M059J (cell line): ENCODE data around the gene PCDHB5. TPM values are rescaled to one million over a fixed set of nuclear protein-coding genes. Genes with fewer than 3 reads are reported as not detected.
A peak's percentile ranks its signal among the peaks of the same experiment; 100 is the strongest.
"Not testable (repeated sequence)": the region's sequence is repeated elsewhere in the genome, so short reads cannot be mapped to it uniquely, and the experiment has no call there.

Experiments
- DNase-seq: peaks from one replicate; pipeline ENCODE4 v3.0.0-alpha.2; 2012; ENCODE audit warnings: low read depth
- total RNA-seq: library from RNA; depleted of rRNA; stranded (reverse); fragments of >200 nt; shearing (Covaris generic); gene quantifications from 2 replicates; pipeline ENCODE4 v1.2.3, GENCODE V29; 2014; rRNA removed

Gene PCDHB5
- total RNA-seq, 1 experiment from 2014 or later = not detected

DNA sequence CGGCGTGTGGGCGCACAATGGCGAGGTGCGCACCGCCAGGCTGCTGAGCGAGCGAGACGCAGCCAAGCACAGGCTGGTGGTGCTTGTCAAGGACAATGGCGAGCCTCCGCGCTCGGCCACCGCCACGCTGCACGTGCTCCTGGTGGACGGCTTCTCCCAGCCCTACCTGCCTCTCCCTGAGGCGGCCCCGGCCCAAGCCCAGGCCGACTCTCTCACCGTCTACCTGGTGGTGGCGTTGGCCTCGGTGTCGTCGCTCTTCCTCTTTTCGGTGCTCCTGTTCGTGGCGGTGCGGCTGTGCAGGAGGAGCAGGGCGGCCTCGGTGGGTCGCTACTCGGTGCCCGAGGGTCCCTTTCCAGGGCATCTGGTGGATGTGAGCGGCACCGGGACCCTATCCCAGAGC lies 17.1 kb downstream of the PCDHB5 start:
- not testable (repeated sequence) for DNase-seq

DNA sequence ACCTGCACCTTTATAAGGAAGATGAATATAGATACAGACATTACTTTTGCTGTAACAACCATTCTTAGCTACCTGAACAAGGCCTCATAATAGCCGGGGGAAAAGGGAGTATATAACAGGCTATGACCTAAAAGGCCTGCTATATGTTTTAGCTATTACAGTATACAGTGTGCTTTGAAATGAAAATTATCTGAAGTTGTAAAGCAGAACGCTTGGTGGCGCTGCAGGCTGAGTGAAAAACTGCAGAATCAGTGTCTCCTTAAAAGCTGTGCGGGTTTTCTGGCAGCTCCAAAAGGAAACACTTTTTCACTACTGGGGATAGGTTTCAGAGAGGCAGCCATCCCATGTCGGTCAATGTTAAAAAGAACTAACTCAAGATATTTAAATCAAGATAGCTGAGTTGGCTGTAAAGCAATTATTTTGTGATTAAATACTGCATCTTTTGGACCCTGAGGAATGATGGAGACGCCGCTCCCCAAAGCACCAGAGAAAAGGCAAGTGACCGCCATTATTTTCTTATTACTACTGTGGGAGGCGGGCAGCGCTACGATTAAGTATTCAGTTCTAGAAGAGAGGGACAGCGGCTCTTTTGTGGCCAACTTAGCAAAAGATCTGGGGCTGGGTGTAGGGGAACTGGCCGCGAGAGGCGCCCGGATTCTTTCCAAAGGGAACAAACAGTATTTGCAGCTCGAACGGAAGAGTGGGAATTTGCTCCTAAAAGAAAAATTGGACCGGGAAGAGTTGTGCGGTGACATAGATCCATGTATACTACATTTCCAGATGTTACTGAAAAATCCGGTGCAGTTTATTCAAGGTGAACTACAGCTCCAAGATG lies 20.8 kb downstream of the PCDHB5 start:
- DNase-seq = peak; percentile 61

DNA sequence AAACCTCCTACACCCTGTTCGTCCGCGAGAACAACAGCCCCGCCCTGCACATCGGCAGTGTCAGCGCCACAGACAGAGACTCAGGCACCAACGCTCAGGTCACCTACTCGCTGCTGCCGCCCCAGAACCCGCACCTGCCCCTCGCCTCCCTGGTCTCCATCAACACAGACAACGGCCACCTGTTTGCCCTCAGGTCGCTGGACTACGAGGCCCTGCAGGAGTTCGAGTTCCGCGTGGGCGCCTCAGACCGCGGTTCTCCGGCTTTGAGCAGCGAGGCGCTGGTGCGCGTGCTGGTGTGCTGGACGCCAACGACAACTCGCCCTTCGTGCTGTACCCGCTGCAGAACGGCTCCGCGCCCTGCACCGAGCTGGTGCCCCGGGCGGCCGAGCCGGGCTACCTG lies 22.4 kb downstream of the PCDHB5 start:
- DNase-seq = not testable (repeated sequence)

DNA sequence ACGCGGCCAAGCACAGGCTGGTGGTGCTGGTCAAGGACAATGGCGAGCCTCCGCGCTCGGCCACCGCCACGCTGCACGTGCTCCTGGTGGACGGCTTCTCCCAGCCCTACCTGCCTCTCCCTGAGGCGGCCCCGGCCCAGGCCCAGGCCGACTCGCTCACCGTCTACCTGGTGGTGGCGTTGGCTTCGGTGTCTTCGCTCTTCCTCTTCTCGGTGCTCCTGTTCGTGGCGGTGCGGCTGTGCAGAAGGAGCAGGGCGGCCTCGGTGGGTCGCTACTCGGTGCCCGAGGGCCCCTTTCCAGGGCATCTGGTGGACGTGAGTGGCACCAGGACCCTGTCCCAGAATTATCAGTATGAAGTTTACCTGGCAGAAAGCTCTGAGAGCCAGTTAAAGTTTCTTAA lies 22.9 kb downstream of the PCDHB5 start:
- not testable (repeated sequence) for DNase-seq

DNA sequence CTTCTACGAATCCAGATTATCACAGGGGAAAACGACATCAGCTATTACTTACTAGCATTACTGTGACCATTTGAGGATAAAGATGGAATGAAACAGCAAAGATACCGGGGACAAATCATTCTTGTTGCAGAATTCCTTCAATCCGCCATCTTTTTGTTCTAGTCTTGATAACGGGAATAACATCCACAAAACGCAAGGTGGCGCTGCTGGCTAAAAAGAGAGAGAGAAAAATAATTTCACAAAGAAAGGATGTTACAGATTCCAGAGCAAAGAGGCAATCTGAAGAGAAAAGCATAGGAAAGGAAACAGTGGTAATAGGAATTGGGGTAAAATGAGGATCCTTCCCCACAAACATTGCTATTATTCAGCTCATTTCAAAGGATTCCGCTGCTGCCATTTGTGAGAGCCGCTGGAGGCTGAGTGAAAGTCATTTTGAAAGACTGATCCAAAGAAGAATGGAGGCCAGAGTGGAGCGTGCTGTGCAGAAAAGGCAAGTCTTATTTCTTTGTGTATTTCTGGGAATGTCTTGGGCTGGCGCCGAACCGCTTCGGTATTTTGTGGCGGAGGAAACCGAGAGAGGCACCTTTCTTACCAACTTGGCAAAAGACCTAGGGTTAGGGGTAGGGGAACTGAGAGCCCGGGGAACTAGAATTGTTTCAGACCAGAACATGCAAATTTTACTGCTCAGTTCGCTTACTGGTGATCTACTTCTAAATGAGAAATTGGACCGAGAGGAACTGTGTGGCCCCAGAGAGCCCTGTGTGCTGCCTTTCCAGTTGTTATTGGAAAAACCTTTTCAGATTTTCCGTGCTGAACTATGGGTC lies 37.6 kb downstream of the PCDHB5 start, which contains the start of gene PCDHB7:
Gene PCDHB7 (plus strand): TSS at position 264 of the 824 bp plus-strand sequence. CDS start 192 bp downstream, at position 456.
- peak; percentile 68 for DNase-seq

DNA sequence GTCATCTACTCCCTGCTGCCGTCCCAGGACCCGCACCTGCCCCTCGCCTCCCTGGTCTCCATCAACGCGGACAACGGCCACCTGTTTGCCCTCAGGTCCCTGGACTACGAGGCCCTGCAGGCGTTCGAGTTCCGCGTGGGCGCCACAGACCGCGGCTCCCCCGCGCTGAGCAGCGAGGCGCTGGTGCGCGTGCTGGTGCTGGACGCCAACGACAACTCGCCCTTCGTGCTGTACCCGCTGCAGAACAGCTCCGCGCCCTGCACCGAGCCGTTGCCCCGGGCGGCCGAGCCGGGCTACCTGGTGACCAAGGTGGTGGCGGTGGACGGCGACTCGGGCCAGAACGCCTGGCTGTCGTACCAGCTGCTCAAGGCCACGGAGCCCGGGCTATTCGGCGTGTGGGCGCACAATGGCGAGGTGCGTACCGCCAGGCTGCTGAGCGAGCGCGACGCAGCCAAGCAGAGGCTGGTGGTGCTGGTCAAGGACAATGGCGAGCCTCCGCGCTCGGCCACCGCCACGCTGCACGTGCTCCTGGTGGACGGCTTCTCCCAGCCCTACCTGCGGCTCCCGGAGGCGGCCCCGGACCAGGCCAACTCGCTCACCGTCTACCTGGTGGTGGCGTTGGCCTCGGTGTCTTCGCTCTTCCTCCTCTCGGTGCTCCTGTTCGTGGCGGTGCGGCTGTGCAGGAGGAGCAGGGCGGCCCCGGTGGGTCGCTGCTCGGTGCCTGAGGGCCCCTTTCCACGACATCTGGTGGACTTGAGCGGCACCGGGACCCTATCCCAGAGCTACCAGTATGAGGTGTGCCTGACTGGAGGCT lies 39.5 kb downstream of the PCDHB5 start:
- DNase-seq = not testable (repeated sequence)

DNA sequence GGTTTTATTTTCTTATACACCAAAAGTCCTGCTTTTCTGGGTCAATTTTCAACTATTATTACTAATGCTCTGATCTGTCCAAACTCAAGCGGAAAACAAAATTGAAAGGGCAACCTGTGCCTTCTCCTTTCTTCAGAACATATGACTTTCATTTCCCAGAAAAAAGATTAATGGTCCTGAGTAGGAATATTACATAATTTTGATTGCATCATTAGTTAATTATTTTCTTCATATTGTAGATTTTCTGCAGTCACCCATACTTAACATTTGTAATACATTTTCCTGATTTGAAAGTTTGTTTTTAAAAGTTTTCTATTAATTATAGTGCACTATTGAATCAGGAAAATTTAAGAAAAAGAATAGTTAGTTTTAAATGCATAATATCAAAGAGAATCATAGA lies 40.9 kb downstream of the PCDHB5 start:
- DNase-seq = no peak

DNA sequence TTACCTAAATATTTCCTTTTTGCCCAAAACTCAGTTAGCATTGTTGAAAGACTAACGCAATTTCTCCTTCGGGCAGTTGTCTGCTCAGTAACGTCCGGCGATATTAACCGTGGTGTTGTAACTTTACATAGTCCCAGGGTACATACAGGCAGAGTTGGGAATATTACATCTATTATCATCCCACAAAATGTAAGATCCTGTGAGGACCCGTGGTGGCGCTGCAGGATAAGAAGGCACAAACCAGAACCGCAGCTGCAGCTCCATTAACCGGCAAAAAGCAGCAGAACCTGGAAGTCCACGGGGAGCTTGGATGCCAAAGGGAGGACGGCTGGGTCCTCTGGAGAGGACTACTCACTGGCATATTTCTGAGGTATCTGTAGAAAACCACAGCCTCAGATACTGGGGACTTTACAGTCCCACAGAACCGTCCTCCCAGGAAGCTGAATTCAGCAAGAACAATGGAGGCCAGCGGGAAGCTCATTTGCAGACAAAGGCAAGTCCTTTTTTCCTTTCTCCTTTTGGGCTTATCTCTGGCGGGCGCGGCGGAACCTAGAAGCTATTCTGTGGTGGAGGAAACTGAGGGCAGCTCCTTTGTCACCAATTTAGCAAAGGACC lies 42.7 kb downstream of the PCDHB5 start, which contains the start of gene PCDHB8:
Gene PCDHB8 (plus strand): TSS at position 214 of the 615 bp plus-strand sequence. CDS start 245 bp downstream, at position 459.
- DNase-seq = not testable (repeated sequence)

DNA sequence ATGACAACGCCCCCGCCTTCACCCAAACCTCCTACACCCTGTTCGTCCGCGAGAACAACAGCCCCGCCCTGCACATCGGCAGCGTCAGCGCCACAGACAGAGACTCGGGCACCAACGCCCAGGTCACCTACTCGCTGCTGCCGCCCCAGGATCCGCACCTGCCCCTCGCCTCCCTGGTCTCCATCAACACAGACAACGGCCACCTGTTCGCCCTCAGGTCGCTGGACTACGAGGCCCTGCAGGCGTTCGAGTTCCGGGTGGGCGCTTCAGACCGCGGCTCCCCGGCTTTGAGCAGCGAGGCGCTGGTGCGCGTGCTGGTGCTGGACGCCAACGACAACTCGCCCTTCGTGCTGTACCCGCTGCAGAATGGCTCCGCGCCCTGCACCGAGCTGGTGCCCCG lies 44.4 kb downstream of the PCDHB5 start:
- not testable (repeated sequence) for DNase-seq

DNA sequence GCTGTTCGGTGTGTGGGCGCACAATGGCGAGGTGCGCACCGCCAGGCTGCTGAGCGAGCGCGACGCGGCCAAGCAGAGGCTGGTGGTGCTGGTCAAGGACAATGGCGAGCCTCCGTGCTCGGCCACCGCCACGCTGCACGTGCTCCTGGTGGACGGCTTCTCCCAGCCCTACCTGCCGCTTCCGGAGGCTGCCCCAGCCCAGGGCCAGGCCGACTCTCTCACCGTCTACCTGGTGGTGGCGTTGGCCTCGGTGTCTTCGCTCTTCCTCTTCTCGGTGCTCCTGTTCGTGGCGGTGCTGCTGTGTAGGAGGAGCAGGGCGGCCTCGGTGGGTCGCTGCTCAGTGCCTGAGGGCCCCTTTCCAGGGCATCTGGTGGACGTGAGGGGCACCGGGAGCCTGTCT lies 44.9 kb downstream of the PCDHB5 start:
- not testable (repeated sequence) for DNase-seq

DNA sequence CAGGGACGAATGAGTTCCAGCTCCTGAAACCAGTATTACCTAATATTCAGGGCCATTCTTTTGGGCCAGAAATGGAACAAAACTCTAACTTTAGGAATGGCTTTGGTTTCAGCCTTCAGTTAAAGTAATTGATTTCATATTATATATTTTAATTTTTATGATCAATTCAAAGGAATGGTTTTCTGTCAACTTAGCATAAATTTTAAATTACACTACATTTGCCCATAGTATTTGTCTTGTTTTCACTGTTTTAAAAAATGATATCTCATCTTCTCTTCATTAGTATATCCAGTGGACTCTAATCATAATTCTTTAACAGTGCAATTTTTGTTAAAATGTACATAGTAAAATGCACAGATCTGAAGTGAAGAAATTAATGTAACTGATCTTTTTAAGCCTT lies 45.3 kb downstream of the PCDHB5 start:
- no peak for DNase-seq

DNA sequence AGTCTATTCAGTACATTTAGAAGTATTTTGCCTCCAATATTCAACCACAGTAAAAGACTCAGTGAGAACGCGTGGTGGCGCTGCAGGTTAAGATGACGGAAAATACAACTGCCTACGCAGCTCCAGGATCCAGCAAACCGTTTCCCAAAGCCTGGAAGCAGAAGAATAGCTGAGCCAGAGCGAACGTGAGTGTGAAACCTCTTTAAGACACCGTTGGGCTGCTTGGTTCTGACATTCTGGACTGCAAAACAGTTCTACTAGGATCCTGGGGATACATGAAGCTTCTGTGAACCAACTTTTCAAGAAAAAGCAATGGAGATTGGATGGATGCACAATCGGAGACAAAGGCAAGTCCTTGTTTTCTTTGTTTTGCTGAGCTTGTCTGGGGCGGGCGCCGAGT lies 47.2 kb downstream of the PCDHB5 start, which contains the start of gene PCDHB16:
Gene PCDHB16 (plus strand): TSS at position 140 of the 400 bp plus-strand sequence. CDS start 173 bp downstream, at position 313.
- DNase-seq = peak; percentile 71

DNA sequence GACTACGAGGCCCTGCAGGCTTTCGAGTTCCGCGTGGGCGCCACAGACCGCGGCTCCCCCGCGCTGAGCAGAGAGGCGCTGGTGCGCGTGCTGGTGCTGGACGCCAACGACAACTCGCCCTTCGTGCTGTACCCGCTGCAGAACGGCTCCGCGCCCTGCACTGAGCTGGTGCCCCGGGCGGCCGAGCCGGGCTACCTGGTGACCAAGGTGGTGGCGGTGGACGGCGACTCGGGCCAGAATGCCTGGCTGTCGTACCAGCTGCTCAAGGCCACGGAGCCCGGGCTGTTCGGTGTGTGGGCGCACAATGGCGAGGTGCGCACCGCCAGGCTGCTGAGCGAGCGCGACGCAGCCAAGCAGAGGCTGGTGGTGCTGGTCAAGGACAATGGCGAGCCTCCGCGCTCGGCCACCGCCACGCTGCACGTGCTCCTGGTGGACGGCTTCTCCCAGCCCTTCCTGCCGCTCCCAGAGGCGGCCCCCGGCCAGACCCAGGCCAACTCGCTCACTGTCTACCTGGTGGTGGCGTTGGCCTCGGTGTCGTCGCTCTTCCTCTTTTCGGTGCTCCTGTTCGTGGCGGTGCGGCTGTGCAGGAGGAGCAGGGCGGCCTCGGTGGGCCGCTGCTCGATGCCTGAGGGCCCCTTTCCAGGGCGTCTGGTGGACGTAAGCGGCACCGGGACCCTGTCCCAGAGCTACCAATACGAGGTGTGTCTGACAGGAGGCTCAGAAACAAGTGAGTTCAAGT lies 49.3 kb downstream of the PCDHB5 start:
- not testable (repeated sequence) for DNase-seq

DNA sequence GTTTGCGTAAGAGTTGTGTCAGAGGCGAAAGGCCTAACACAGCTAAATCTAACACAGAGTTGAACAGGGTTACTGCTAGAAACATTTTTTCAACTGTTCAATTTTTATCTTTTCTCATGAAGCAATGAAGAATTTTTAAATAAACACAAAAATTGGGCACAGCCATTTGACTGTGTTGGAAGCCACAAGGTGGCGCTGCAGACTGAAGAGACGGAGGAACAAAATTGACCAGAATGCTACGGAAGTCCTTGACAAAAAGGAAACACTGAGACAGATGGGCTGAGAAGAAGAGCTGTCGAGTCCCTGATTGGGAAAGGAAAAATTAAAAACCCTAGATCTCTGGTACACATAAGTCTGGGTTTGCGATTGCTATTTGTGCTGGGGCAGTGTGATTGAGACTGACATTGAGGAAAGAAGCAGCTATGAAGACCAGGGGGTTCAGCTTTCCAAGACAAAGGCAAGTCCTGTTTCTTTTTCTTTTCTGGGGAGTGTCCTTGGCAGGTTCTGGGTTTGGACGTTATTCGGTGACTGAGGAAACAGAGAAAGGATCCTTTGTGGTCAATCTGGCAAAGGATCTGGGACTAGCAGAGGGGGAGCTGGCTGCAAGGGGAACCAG lies 52.0 kb downstream of the PCDHB5 start, which contains the start of gene PCDHB9:
Gene PCDHB9 (plus strand): TSS at position 265 of the 616 bp plus-strand sequence. CDS start 158 bp downstream, at position 423.
- peak; percentile 56 for DNase-seq

Other genes starting within 250 kb of the PCDHB5 start
- 0.25 and 0.34 TPM in 2 replicates for gene PCDHAC1, start 208.9 kb upstream of the PCDHB5 start, total RNA-seq
- 0.17 TPM in 1 of 2 replicates, not detected in the other for gene PCDHAC2, start 168.7 kb upstream of the PCDHB5 start, total RNA-seq
- not detected in 2 replicates for gene PCDHB1, start 83.8 kb upstream of the PCDHB5 start, total RNA-seq
- 0.32 and 2.1 TPM in 2 replicates for gene PCDHB2, start 40.6 kb upstream of the PCDHB5 start, total RNA-seq
- gene PCDHB3, start 34.7 kb upstream of the PCDHB5 start, total RNA-seq = 3.9 and 8.0 TPM in 2 replicates
- 0.07 TPM in 1 of 2 replicates, not detected in the other for gene PCDHB4, start 13.4 kb upstream of the PCDHB5 start, total RNA-seq
- gene PCDHB6, start 14.9 kb downstream of the PCDHB5 start, total RNA-seq = 0.49 and 0.62 TPM in 2 replicates
- gene PCDHB7, start 37.4 kb downstream of the PCDHB5 start, total RNA-seq = 1.7 and 2.1 TPM in 2 replicates
- gene PCDHB8, start 42.6 kb downstream of the PCDHB5 start, total RNA-seq = 0.98 and 3.8 TPM in 2 replicates
- gene PCDHB16, start 47.2 kb downstream of the PCDHB5 start, total RNA-seq = 3.0 and 8.6 TPM in 2 replicates
- gene PCDHB9, start 52.0 kb downstream of the PCDHB5 start, total RNA-seq = 1.6 and 9.3 TPM in 2 replicates
- gene PCDHB10, start 57.1 kb downstream of the PCDHB5 start, total RNA-seq = 0.49 and 1.3 TPM in 2 replicates
- gene PCDHB11, start 64.4 kb downstream of the PCDHB5 start, total RNA-seq = 0.25 and 0.49 TPM in 2 replicates
- gene PCDHB12, start 73.5 kb downstream of the PCDHB5 start, total RNA-seq = 1.7 and 2.6 TPM in 2 replicates
- 0.39 and 0.42 TPM in 2 replicates for gene PCDHB13, start 78.7 kb downstream of the PCDHB5 start, total RNA-seq
- gene PCDHB14, start 88.1 kb downstream of the PCDHB5 start, total RNA-seq = 0.44 and 1.9 TPM in 2 replicates
- gene PCDHB15, start 110.2 kb downstream of the PCDHB5 start, total RNA-seq = 0.17 TPM in 1 of 2 replicates, not detected in the other
- gene SLC25A2, start 168.8 kb downstream of the PCDHB5 start, total RNA-seq = 0.05 TPM in 1 of 2 replicates, not detected in the other
- 52.8 and 84.2 TPM in 2 replicates for gene TAF7, start 185.6 kb downstream of the PCDHB5 start, total RNA-seq
- gene PCDHGA1, start 195.3 kb downstream of the PCDHB5 start, total RNA-seq = 0.71 and 0.89 TPM in 2 replicates
- gene PCDHGA2, start 203.6 kb downstream of the PCDHB5 start, total RNA-seq = 0.22 and 0.32 TPM in 2 replicates
- 0.49 TPM in 1 of 2 replicates, not detected in the other for gene PCDHGA3, start 208.6 kb downstream of the PCDHB5 start, total RNA-seq
- 3.3 and 4.9 TPM in 2 replicates for gene PCDHGB1, start 214.9 kb downstream of the PCDHB5 start, total RNA-seq
- 0.17 and 0.91 TPM in 2 replicates for gene PCDHGA4, start 219.8 kb downstream of the PCDHB5 start, total RNA-seq
- 0.25 and 0.57 TPM in 2 replicates for gene PCDHGB2, start 224.8 kb downstream of the PCDHB5 start, total RNA-seq
- 0.02 and 0.10 TPM in 2 replicates for gene PCDHGA5, start 229.0 kb downstream of the PCDHB5 start, total RNA-seq
- gene PCDHGB3, start 235.0 kb downstream of the PCDHB5 start, total RNA-seq = 0.49 and 0.54 TPM in 2 replicates
- 0.07 and 1.1 TPM in 2 replicates for gene PCDHGA6, start 238.7 kb downstream of the PCDHB5 start, total RNA-seq
- gene PCDHGA7, start 247.5 kb downstream of the PCDHB5 start, total RNA-seq = 0.17 TPM in 1 of 2 replicates, not detected in the other